OCI-LY7 (cell line): ENCODE results near the gene DNM3. TPM values are rescaled to one million over a fixed set of nuclear protein-coding genes. Genes with fewer than 3 reads are reported as not detected.

Experiments
- BruUV-seq: library from RNA; stranded (reverse); fragments of 400-500 nt; replicated peaks from 2 replicates; lab custom pipeline; 2021; lab: Mats Ljungman, UMichigan
- CTCF ChIA-PET: fragments of 300-600 bp; sonication (Branson Sonifier 250); formaldehyde crosslinking; loops from one replicate; lab custom pipeline; 2022; ENCODE audit warnings: antibody characterized with exemption; ENCODE audit not compliant: unreplicated experiment; lab: Charles Lee
- POLR2A ChIA-PET: fragments of 300-600 bp; sonication (Branson Sonifier 250); formaldehyde crosslinking; loops from one replicate; lab custom pipeline; 2022; ENCODE audit warnings: antibody characterized with exemption; lab: Charles Lee
- DNase-seq: peaks from one replicate; pipeline ENCODE4 v3.0.0-alpha.2; 2015; ENCODE audit warnings: low spot score
- H2AFZ ChIP-seq: fragments of 200-600 bp; sonication (generic), shearing (Covaris generic); 2 replicates; pipeline ENCODE4 v1.6.1; 2014; ENCODE audit warnings: mild to moderate bottlenecking, antibody characterized with exemption, low read length, moderate library complexity
- H3K27ac ChIP-seq: fragments of 200-600 bp; sonication (generic); 2 replicates; pipeline ENCODE4 v1.5.1; 2014; ENCODE audit warnings: mixed run types, low read depth, mild to moderate bottlenecking, moderate library complexity, low read length, inconsistent platforms; ENCODE audit not compliant: poor library complexity, severe bottlenecking
- H3K36me3 ChIP-seq: fragments of 200-600 bp; sonication (generic); 2 replicates; pipeline ENCODE4 v1.6.1; 2014; ENCODE audit warnings: mild to moderate bottlenecking, antibody characterized with exemption, low read length, moderate library complexity, mixed read lengths; ENCODE audit not compliant: insufficient read depth
- H3K4me1 ChIP-seq: fragments of 200-600 bp; sonication (generic); 2 replicates; pipeline ENCODE4 v1.5.1; 2014; ENCODE audit warnings: mild to moderate bottlenecking, low read length; ENCODE audit not compliant: insufficient read depth, poor library complexity, severe bottlenecking
- H3K4me2 ChIP-seq: fragments of 200-600 bp; sonication (generic); 2 replicates; pipeline ENCODE4 v1.6.1; 2014; ENCODE audit warnings: mild to moderate bottlenecking, low read length
- H3K4me3 ChIP-seq: fragments of 200-600 bp; sonication (generic); 2 replicates; pipeline ENCODE4 v1.5.1; 2014; ENCODE audit warnings: mild to moderate bottlenecking, low read depth, low read length; ENCODE audit not compliant: poor library complexity, severe bottlenecking
- H3K79me2 ChIP-seq: fragments of 200-600 bp; sonication (generic); 2 replicates; pipeline ENCODE4 v1.6.1; 2016; ENCODE audit warnings: low read depth, mild to moderate bottlenecking, low read length, moderate library complexity, mixed read lengths; ENCODE audit not compliant: insufficient read depth
- H3K9me2 ChIP-seq: fragments of 200-600 bp; sonication (generic); 2 replicates; pipeline ENCODE4 v1.6.1; 2016; ENCODE audit warnings: mild to moderate bottlenecking, low read length, mixed read lengths; ENCODE audit not compliant: insufficient read depth
- H3K9me3 ChIP-seq: fragments of 200-600 bp; sonication (generic); 2 replicates; pipeline ENCODE4 v1.6.1; 2014; ENCODE audit warnings: mild to moderate bottlenecking, mixed run types, low read length, mixed read lengths
- H4K20me1 ChIP-seq: fragments of 200-600 bp; sonication (generic); 2 replicates; pipeline ENCODE4 v1.6.1; 2014; ENCODE audit warnings: mild to moderate bottlenecking, antibody characterized with exemption, low read length, moderate library complexity, mixed read lengths; ENCODE audit not compliant: insufficient read depth
- CTCF ChIP-seq: fragments of 200-600 bp; sonication (generic); conservative IDR thresholded peaks from 2 replicates; pipeline ENCODE4 v1.5.1; 2014; ENCODE audit warnings: mild to moderate bottlenecking, antibody characterized with exemption, low read length, moderate library complexity, mixed read lengths
- EZH2phosphoT487 ChIP-seq: fragments of 200-600 bp; sonication (generic); IDR thresholded peaks from 2 replicates; pipeline ENCODE4 v1.6.1; 2018; ENCODE audit warnings: low read depth, borderline replicate concordance, mild to moderate bottlenecking, mixed run types, antibody characterized with exemption, low read length, moderate library complexity, mixed read lengths
- intact Hi-C: fragments of 100-400 bp; cut with micrococcal nuclease; formaldehyde crosslinking; loops from one replicate; pipeline ENCODE4 v1.10.0; 2022; ENCODE audit not compliant: unreplicated experiment
- total RNA-seq, 2 experiments: library from RNA; depleted of rRNA in 1 of 2; stranded (reverse); fragments of >200 nt in 1 of 2; shearing (Covaris generic) in 1 of 2; gene quantifications; 2 replicates each; pipeline ENCODE4 v1.2.3, GENCODE V29; 2014 to 2022

The DNM3 gene
- total RNA-seq, 2 experiments from 2014 or later = 0.47 to 0.61 TPM

DNA sequence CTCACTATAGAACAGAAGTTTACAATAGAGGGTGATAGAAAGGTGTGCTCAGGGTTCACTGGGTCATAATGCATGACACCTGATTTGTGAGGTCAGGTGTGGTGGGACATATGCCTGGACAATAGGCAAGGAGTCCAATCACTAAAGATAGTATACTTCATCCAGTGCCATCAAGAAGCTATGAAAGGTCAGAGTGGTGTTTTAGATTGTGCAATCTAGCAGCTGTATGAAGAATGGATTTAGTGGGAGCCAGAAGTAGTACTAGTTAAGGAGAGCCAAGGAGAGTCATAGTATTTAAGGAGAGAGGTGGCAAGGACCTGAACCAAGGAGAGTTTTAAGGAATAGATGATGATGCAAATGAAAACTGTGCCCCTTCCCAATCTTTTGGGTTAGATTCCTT lies 498.5 kb downstream of the DNM3 start:
- H3K4me3 ChIP-seq = no peak overlapping the region
- no peak overlapping the region for H2AFZ ChIP-seq
- H3K9me3 ChIP-seq = no peaks in the 10 kb centered on the region
- no peaks in the 10 kb centered on the region for H4K20me1 ChIP-seq
- DNase-seq = no peak
- no TSS peak for BruUV-seq
- ChIA-PET POLR2A (interaction anchor here (0.6 to 1.9 kb wide), 3 partner anchors 9 to 51 kb away, joined by 3 to 5 read pairs (median 4); no protein-coding TSS in a partner anchor), CTCF (no interaction called here)
- no peak overlapping the region for H3K27ac ChIP-seq
- H3K4me2 ChIP-seq = no peak overlapping the region
- H3K4me1 ChIP-seq = peaks cover 17% of the 10 kb centered on the region
- no peaks in the 10 kb centered on the region for H3K36me3 ChIP-seq
- no peak for TF ChIP-seq EZH2phosphoT487
- TF ChIP-seq CTCF = no peak
- H3K79me2 ChIP-seq = no peaks in the 10 kb centered on the region
- H3K9me2 ChIP-seq = no peaks in the 10 kb centered on the region
- intact Hi-C loops = no loop called here

DNA sequence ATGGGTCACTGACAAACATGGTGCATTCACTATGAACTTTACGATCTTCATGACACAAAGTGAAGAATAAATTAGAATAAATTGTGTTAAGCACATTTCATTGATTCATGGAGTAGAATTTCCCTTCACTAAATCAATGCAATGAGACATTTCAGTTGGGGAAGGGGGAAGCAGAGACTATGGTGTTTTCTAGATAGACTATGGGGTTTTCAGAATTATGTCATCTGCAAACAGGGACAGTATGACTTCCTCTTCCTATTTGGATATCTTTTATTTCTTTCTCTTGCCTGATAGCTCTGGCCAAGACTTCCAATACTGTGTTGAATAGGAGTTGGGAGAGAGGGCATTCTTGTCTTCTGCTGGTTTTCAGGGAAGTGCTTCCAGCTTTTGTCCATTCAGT lies 499.2 kb downstream of the DNM3 start:
- no peak for DNase-seq
- H3K79me2 ChIP-seq = no peaks in the 10 kb centered on the region
- no peak overlapping the region for H2AFZ ChIP-seq
- H3K36me3 ChIP-seq = no peaks in the 10 kb centered on the region
- peaks cover 17% of the 10 kb centered on the region for H3K4me1 ChIP-seq
- H3K9me3 ChIP-seq = no peaks in the 10 kb centered on the region
- H4K20me1 ChIP-seq = no peaks in the 10 kb centered on the region
- H3K9me2 ChIP-seq = no peaks in the 10 kb centered on the region
- no peak for TF ChIP-seq CTCF
- no peak for TF ChIP-seq EZH2phosphoT487
- intact Hi-C loops = no loop called here
- POLR2A ChIA-PET = interaction anchor here (0.6 to 1.1 kb wide), 3 partner anchors 18 to 60 kb away, joined by 3 to 4 read pairs (median 4); no protein-coding TSS in a partner anchor
- no peak overlapping the region for H3K27ac ChIP-seq
- H3K4me2 ChIP-seq = no peak overlapping the region
- CTCF ChIA-PET = no interaction called here
- no TSS peak for BruUV-seq
- H3K4me3 ChIP-seq = no peak overlapping the region

DNA sequence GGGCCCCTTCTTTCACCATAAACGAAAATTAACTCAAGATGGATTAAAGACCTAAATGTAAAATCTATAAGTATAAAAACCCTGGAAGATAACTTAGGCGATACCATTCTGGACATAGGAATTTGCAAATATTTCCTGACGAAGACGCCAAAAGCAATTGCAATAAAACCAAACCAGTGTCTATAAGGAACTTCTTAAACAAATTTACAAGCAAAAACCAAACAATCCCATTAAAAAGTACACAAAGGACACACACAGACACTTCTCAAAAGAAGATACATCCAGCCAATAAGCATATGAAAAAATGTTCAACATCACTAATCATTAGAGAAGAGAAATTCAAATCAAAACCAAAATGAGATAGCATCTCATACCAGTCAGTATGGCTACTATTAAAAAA lies 500.4 kb downstream of the DNM3 start:
- no peaks in the 10 kb centered on the region for H4K20me1 ChIP-seq
- ChIA-PET POLR2A (interaction anchor here (1.1 kb wide), 1 partner anchor 16 kb away, joined by 4 read pairs; no protein-coding TSS in a partner anchor), CTCF (no interaction called here)
- no peaks in the 10 kb centered on the region for H3K9me2 ChIP-seq
- peaks cover 3% of the 10 kb centered on the region; the same call in 1 of the 2 replicates for H3K9me3 ChIP-seq
- H3K4me2 ChIP-seq = no peak overlapping the region
- intact Hi-C loops = no loop called here
- H2AFZ ChIP-seq = no peak overlapping the region
- no TSS peak for BruUV-seq
- no peaks in the 10 kb centered on the region for H3K36me3 ChIP-seq
- peaks cover 17% of the 10 kb centered on the region for H3K4me1 ChIP-seq
- DNase-seq = no peak
- H3K27ac ChIP-seq = no peak overlapping the region
- H3K4me3 ChIP-seq = no peak overlapping the region
- TF ChIP-seq CTCF (no peak), EZH2phosphoT487 (no peak)
- no peaks in the 10 kb centered on the region for H3K79me2 ChIP-seq
